ENCODE measurements around the gene KRTAP29-1. TPM values are rescaled to one million over a fixed set of nuclear protein-coding genes. Genes with fewer than 3 reads are reported as not detected.

The KRTAP29-1 gene
- polyA plus RNA-seq, 1 donor = not detected

Other genes starting within 250 kb of the KRTAP29-1 start
- not detected for gene KRTAP2-2, start 247.6 kb downstream of the KRTAP29-1 start, polyA plus RNA-seq (ENCODE audit: insufficient read length)
- gene KRTAP2-3, start 242.7 kb downstream of the KRTAP29-1 start, polyA plus RNA-seq (ENCODE audit: insufficient read length) = not detected
- gene KRTAP2-4, start 237.0 kb downstream of the KRTAP29-1 start, polyA plus RNA-seq (ENCODE audit: insufficient read length) = not detected
- not detected for gene KRTAP4-7, start 218.7 kb downstream of the KRTAP29-1 start, polyA plus RNA-seq (ENCODE audit: insufficient read length)
- gene KRTAP4-8, start 204.7 kb downstream of the KRTAP29-1 start, polyA plus RNA-seq (ENCODE audit: insufficient read length) = not detected
- not detected for gene KRTAP4-16, start 200.6 kb downstream of the KRTAP29-1 start, polyA plus RNA-seq (ENCODE audit: insufficient read length)
- gene KRTAP4-9, start 197.5 kb downstream of the KRTAP29-1 start, polyA plus RNA-seq (ENCODE audit: insufficient read length) = not detected
- not detected for gene KRTAP4-11, start 184.5 kb downstream of the KRTAP29-1 start, polyA plus RNA-seq (ENCODE audit: insufficient read length)
- not detected for gene KRTAP4-12, start 178.7 kb downstream of the KRTAP29-1 start, polyA plus RNA-seq (ENCODE audit: insufficient read length)
- gene KRTAP4-6, start 162.3 kb downstream of the KRTAP29-1 start, polyA plus RNA-seq (ENCODE audit: insufficient read length) = not detected
- not detected for gene KRTAP4-5, start 153.0 kb downstream of the KRTAP29-1 start, polyA plus RNA-seq (ENCODE audit: insufficient read length)
- not detected for gene KRTAP4-4, start 142.1 kb downstream of the KRTAP29-1 start, polyA plus RNA-seq (ENCODE audit: insufficient read length)
- not detected for gene KRTAP4-3, start 134.6 kb downstream of the KRTAP29-1 start, polyA plus RNA-seq (ENCODE audit: insufficient read length)
- gene KRTAP4-2, start 124.6 kb downstream of the KRTAP29-1 start, polyA plus RNA-seq (ENCODE audit: insufficient read length) = not detected
- not detected for gene KRTAP4-1, start 117.9 kb downstream of the KRTAP29-1 start, polyA plus RNA-seq (ENCODE audit: insufficient read length)
- gene KRTAP9-1, start 113.0 kb downstream of the KRTAP29-1 start, polyA plus RNA-seq (ENCODE audit: insufficient read length) = not detected
- gene KRTAP9-2, start 76.2 kb downstream of the KRTAP29-1 start, polyA plus RNA-seq (ENCODE audit: insufficient read length) = not detected
- gene KRTAP9-3, start 70.4 kb downstream of the KRTAP29-1 start, polyA plus RNA-seq (ENCODE audit: insufficient read length) = not detected
- gene KRTAP9-8, start 64.9 kb downstream of the KRTAP29-1 start, polyA plus RNA-seq (ENCODE audit: insufficient read length) = not detected
- gene KRTAP9-4, start 53.2 kb downstream of the KRTAP29-1 start, polyA plus RNA-seq (ENCODE audit: insufficient read length) = not detected
- not detected for gene KRTAP9-9, start 47.5 kb downstream of the KRTAP29-1 start, polyA plus RNA-seq (ENCODE audit: insufficient read length)
- gene KRTAP9-6, start 37.5 kb downstream of the KRTAP29-1 start, polyA plus RNA-seq (ENCODE audit: insufficient read length) = 0.22 TPM
- not detected for gene KRTAP9-7, start 27.2 kb downstream of the KRTAP29-1 start, polyA plus RNA-seq (ENCODE audit: insufficient read length)
- gene KRTAP16-1, start 6.5 kb upstream of the KRTAP29-1 start, polyA plus RNA-seq (ENCODE audit: insufficient read length) = not detected
- gene KRTAP17-1, start 12.9 kb upstream of the KRTAP29-1 start, polyA plus RNA-seq (ENCODE audit: insufficient read length) = not detected
- not detected for gene KRT33A, start 48.0 kb upstream of the KRTAP29-1 start, polyA plus RNA-seq (ENCODE audit: insufficient read length)
- not detected for gene KRT33B, start 67.0 kb upstream of the KRTAP29-1 start, polyA plus RNA-seq (ENCODE audit: insufficient read length)
- not detected for gene KRT34, start 79.5 kb upstream of the KRTAP29-1 start, polyA plus RNA-seq (ENCODE audit: insufficient read length)
- 5.9 TPM for gene KRT31, start 94.8 kb upstream of the KRTAP29-1 start, polyA plus RNA-seq (ENCODE audit: insufficient read length)
- gene KRT37, start 121.7 kb upstream of the KRTAP29-1 start, polyA plus RNA-seq (ENCODE audit: insufficient read length) = not detected
- gene KRT38, start 138.1 kb upstream of the KRTAP29-1 start, polyA plus RNA-seq (ENCODE audit: insufficient read length) = not detected
- gene KRT32, start 164.5 kb upstream of the KRTAP29-1 start, polyA plus RNA-seq (ENCODE audit: insufficient read length) = not detected
- gene KRT35, start 178.3 kb upstream of the KRTAP29-1 start, polyA plus RNA-seq (ENCODE audit: insufficient read length) = not detected
- not detected for gene KRT36, start 187.1 kb upstream of the KRTAP29-1 start, polyA plus RNA-seq (ENCODE audit: insufficient read length)
- gene KRT13, start 202.8 kb upstream of the KRTAP29-1 start, polyA plus RNA-seq (ENCODE audit: insufficient read length) = not detected
- gene KRT15, start 216.0 kb upstream of the KRTAP29-1 start, polyA plus RNA-seq (ENCODE audit: insufficient read length) = 0.11 TPM
- gene KRT19, start 225.5 kb upstream of the KRTAP29-1 start, polyA plus RNA-seq (ENCODE audit: insufficient read length) = 0.28 TPM

Data from forelimb muscle (tissue), 1 donor.